Sigmoid colon (tissue), 7 donors: ENCODE measurements around the gene PRKCA. TPM values are rescaled to one million over a fixed set of nuclear protein-coding genes. Genes with fewer than 3 reads are reported as not detected.

Source experiments
- DNase-seq: peaks from one replicate; pipeline ENCODE4 v3.0.0-alpha.2; 2019
- H3K27ac ChIP-seq, 4 donors: fragments of 200-600 bp; sonication (generic); one replicate each; pipeline ENCODE4 v1.5.1; 2016 to 2019; ENCODE audit warnings: mild to moderate bottlenecking in 1 of 4
- H3K27me3 ChIP-seq, 3 donors: fragments of 200-600 bp; sonication (generic); one replicate each; pipeline ENCODE4 v1.5.1; 2019; ENCODE audit warnings: mild to moderate bottlenecking in 1 of 3
- H3K36me3 ChIP-seq, 4 donors: fragments of 200-600 bp; sonication (generic); one replicate each; pipeline ENCODE4 v1.5.1; 2016 to 2019
- H3K4me1 ChIP-seq, 4 donors: fragments of 200-600 bp; sonication (generic); one replicate each; pipeline ENCODE4 v1.5.1; 2017 to 2019
- H3K4me3 ChIP-seq, 4 donors: fragments of 200-600 bp; sonication (generic); one replicate each; pipeline ENCODE4 v1.5.1; 2017 to 2019; ENCODE audit warnings: mild to moderate bottlenecking in 2 of 4, moderate library complexity in 1 of 4
- H3K9me3 ChIP-seq, 4 donors: fragments of 200-600 bp in 3 of 4; sonication (generic) in 3 of 4; one replicate each; pipeline versions ENCODE4 v1.5.1 to v1.6.1; 2013 to 2019
- CTCF ChIP-seq, 4 experiments: fragments of 450-650 bp in 3 of 4; fragments of 200-600 bp in 1 of 4; IDR thresholded peaks; one replicate each; pipeline ENCODE4 v1.5.1; 2016 to 2019; ENCODE audit warnings: antibody characterized with exemption in 4 of 4, mild to moderate bottlenecking in 3 of 4, moderate library complexity in 2 of 4
- EP300 ChIP-seq, 4 donors: sonication (generic); formaldehyde crosslinking; IDR thresholded peaks; one replicate each; pipeline ENCODE4 v1.6.1; 2017; ENCODE audit warnings: antibody characterized with exemption in 4 of 4
- POLR2A ChIP-seq, 2 donors: fragments of 450-650 bp; IDR thresholded peaks; one replicate each; pipeline ENCODE4 v1.6.1; 2016; ENCODE audit warnings: antibody characterized with exemption in 2 of 2, mild to moderate bottlenecking in 2 of 2, moderate library complexity in 2 of 2
- POLR2AphosphoS5 ChIP-seq, 4 donors: sonication (generic); formaldehyde crosslinking; IDR thresholded peaks; one replicate each; pipeline ENCODE4 v1.6.1; 2017; ENCODE audit warnings: antibody characterized with exemption in 4 of 4
- WGBS, 2 donors: extraction: QIAGEN DNeasy Blood & Tissue Kit; methylation state at CpG; one replicate each; pipeline ENCODE4 v1.1.7; 2013; 5-methylcytosine and 5-hydroxymethylcytosine counted together
- intact Hi-C: fragments of 100-400 bp; cut with DNase I; formaldehyde crosslinking; loops from one replicate; pipeline ENCODE4 v1.15.1; 2023
- polyA plus RNA-seq, 3 donors: library from polyadenylated mRNA; stranded (reverse); fragments of 200-250 nt; gene quantifications; one replicate each; pipeline ENCODE4 v1.2.3, GENCODE V29; 2013
- total RNA-seq, 4 donors: library from RNA; depleted of rRNA; stranded (reverse); fragments of >200 nt; gene quantifications; one replicate each; pipeline ENCODE4 v1.1.0, GENCODE V29; 2016
- donor health status: healthy with polysubstance abuse.
- donor health status: Bipolar disorder and iron deficiency.
- donor health status: healthy.

Gene PRKCA
- total and polyA plus RNA-seq, 7 donors, result 6.6 to 58.4 (median 42.6) TPM

- 89 to 90% methylated on average over 10 of the region's 10 CpGs for WGBS, 2 donors
- no peaks in the 10 kb centered on the region for H3K36me3 ChIP-seq
- no peak for DNase-seq
- intact Hi-C loops, result no loop called here
- H3K9me3 ChIP-seq, result no peaks in the 10 kb centered on the region
- no peak overlapping the region for H3K27ac ChIP-seq
- H3K4me1 ChIP-seq, result peaks cover 0 to 38% (median 26%) of the 10 kb centered on the region in 4 donors
- no peaks in the 10 kb centered on the region for H3K27me3 ChIP-seq
- TF ChIP-seq EP300 (IDR thresholded peaks at IDR 0.05), result no peak
- TF ChIP-seq POLR2AphosphoS5 (IDR thresholded peaks at IDR 0.05), result no peak
- no peak for TF ChIP-seq CTCF (IDR thresholded peaks at IDR 0.05)
- no peak for TF ChIP-seq POLR2A (IDR thresholded peaks at IDR 0.05)
- no peak overlapping the region for H3K4me3 ChIP-seq
Observed at GRCh38 chr17:66364508-66364907, 62.1 kb downstream of the PRKCA start.

GRCh38 chr17:66364990-66365490 lies 62.6 kb downstream of the PRKCA start:
- no peaks in the 10 kb centered on the region for H3K9me3 ChIP-seq
- intact Hi-C loops, result no loop called here
- TF ChIP-seq EP300 (IDR thresholded peaks at IDR 0.05) (no peak), POLR2AphosphoS5 (IDR thresholded peaks at IDR 0.05) (no peak), POLR2A (IDR thresholded peaks at IDR 0.05) (no peak), CTCF (IDR thresholded peaks at IDR 0.05) (no peak)
- no peaks in the 10 kb centered on the region for H3K27me3 ChIP-seq
- no peaks in the 10 kb centered on the region for H3K36me3 ChIP-seq
- DNase-seq, result no peak
- H3K27ac ChIP-seq, result no peak overlapping the region
- H3K4me1 ChIP-seq, result peaks cover 0 to 33% (median 21%) of the 10 kb centered on the region in 4 donors
- 34 to 45% methylated on average over 4 of the region's 4 CpGs for WGBS, 2 donors
- H3K4me3 ChIP-seq, result no peak overlapping the region

GRCh38 chr17:66365903-66366302 lies 63.5 kb downstream of the PRKCA start:
- H3K4me1 ChIP-seq, result peaks cover 0 to 28% (median 14%) of the 10 kb centered on the region in 4 donors
- no peak overlapping the region for H3K4me3 ChIP-seq
- H3K27ac ChIP-seq, result no peak overlapping the region
- WGBS, 2 donors, result 21 to 62% methylated on average over 2 of the region's 2 CpGs
- no peak for DNase-seq
- H3K36me3 ChIP-seq, result no peaks in the 10 kb centered on the region
- intact Hi-C loops, result no loop called here
- TF ChIP-seq POLR2AphosphoS5 (IDR thresholded peaks at IDR 0.05), result no peak
- no peaks in the 10 kb centered on the region for H3K27me3 ChIP-seq
- no peaks in the 10 kb centered on the region for H3K9me3 ChIP-seq

- intact Hi-C loops, result no loop called here
- DNase-seq, result no peak
- no peaks in the 10 kb centered on the region for H3K9me3 ChIP-seq
- no peaks in the 10 kb centered on the region for H3K36me3 ChIP-seq
- H3K4me3 ChIP-seq, result no peak overlapping the region
- no peak overlapping the region for H3K27ac ChIP-seq
- H3K27me3 ChIP-seq, result no peaks in the 10 kb centered on the region
- no peak for TF ChIP-seq EP300 (IDR thresholded peaks at IDR 0.05)
- no peak for TF ChIP-seq POLR2AphosphoS5 (IDR thresholded peaks at IDR 0.05)
- no peak for TF ChIP-seq CTCF (IDR thresholded peaks at IDR 0.05)
- no peak for TF ChIP-seq POLR2A (IDR thresholded peaks at IDR 0.05)
- WGBS, 2 donors, result 86 to 87% methylated on average over 2 of the region's 2 CpGs
- peaks cover 0 to 21% (median 14%) of the 10 kb centered on the region in 4 donors for H3K4me1 ChIP-seq
Observed at GRCh38 chr17:66367107-66367506, 64.7 kb downstream of the PRKCA start.

GRCh38 chr17:66369830-66370229 lies 67.4 kb downstream of the PRKCA start:
- no peaks in the 10 kb centered on the region for H3K27me3 ChIP-seq
- H3K4me3 ChIP-seq, result no peak overlapping the region
- TF ChIP-seq POLR2A (IDR thresholded peaks at IDR 0.05), result no peak
- TF ChIP-seq EP300 (IDR thresholded peaks at IDR 0.05), result no peak
- no peak for TF ChIP-seq CTCF (IDR thresholded peaks at IDR 0.05)
- no peak for TF ChIP-seq POLR2AphosphoS5 (IDR thresholded peaks at IDR 0.05)
- no peaks in the 10 kb centered on the region for H3K36me3 ChIP-seq
- H3K4me1 ChIP-seq, result peaks cover 0 to 30% (median 25%) of the 10 kb centered on the region in 4 donors
- H3K27ac ChIP-seq, result no peak overlapping the region
- DNase-seq, result no peak
- H3K9me3 ChIP-seq, result no peaks in the 10 kb centered on the region
- intact Hi-C loops, result no loop called here
- WGBS, 2 donors, result 55 to 84% methylated on average over 4 of the region's 4 CpGs
